Parathyroid adenoma (tissue), 2 donors: ENCODE results near the gene RTN4.
A peak's percentile ranks its signal among the peaks of the same experiment; 100 is the strongest.

ENCODE experiments used
- H2AFZ ChIP-seq: fragments of 300-600 bp; sonication (generic); one replicate; pipeline ENCODE4 v1.7.0; 2017; ENCODE audit warnings: antibody characterized with exemption, mild to moderate bottlenecking
- H3K27ac ChIP-seq: fragments of 300-600 bp; sonication (generic); one replicate; pipeline ENCODE4 v1.7.0; 2017
- H3K27me3 ChIP-seq: fragments of 300-600 bp; sonication (generic); one replicate; pipeline ENCODE4 v1.7.0; 2017; ENCODE audit warnings: low read length; ENCODE audit not compliant: control insufficient read depth, insufficient read depth
- H3K36me3 ChIP-seq: fragments of 300-600 bp; sonication (generic); one replicate; pipeline ENCODE4 v1.7.0; 2017; ENCODE audit warnings: low read length; ENCODE audit not compliant: control insufficient read depth, insufficient read depth
- H3K4me1 ChIP-seq: fragments of 300-600 bp; sonication (generic); one replicate; pipeline ENCODE4 v1.7.0; 2017; ENCODE audit warnings: control low read depth
- H3K4me2 ChIP-seq: fragments of 300-600 bp; sonication (generic); one replicate; pipeline ENCODE4 v1.7.0; 2017; ENCODE audit warnings: low read length
- H3K4me3 ChIP-seq: fragments of 300-600 bp; sonication (generic); one replicate; pipeline ENCODE4 v1.7.0; 2017; ENCODE audit warnings: low read depth, low read length
- H3K79me2 ChIP-seq: fragments of 300-600 bp; sonication (generic); one replicate; pipeline ENCODE4 v1.7.0; 2017; ENCODE audit warnings: control low read depth
- H3K9ac ChIP-seq: fragments of 300-600 bp; sonication (generic); one replicate; pipeline ENCODE4 v1.7.0; 2017; ENCODE audit warnings: mild to moderate bottlenecking
- H3K9me3 ChIP-seq: fragments of 300-600 bp; sonication (generic); one replicate; pipeline ENCODE4 v1.7.0; 2017; ENCODE audit warnings: low read length; ENCODE audit not compliant: control insufficient read depth
- TF ChIP-seq, protein P1 (sequence below): fragments of 300-600 bp; sonication (generic); IDR thresholded peaks from one replicate; pipeline ENCODE4 v1.7.0; 2017; ENCODE audit warnings: antibody characterized with exemption, mild to moderate bottlenecking
- donor health status: primary hyperparathyroidism.

RTN4 gene

DNA sequence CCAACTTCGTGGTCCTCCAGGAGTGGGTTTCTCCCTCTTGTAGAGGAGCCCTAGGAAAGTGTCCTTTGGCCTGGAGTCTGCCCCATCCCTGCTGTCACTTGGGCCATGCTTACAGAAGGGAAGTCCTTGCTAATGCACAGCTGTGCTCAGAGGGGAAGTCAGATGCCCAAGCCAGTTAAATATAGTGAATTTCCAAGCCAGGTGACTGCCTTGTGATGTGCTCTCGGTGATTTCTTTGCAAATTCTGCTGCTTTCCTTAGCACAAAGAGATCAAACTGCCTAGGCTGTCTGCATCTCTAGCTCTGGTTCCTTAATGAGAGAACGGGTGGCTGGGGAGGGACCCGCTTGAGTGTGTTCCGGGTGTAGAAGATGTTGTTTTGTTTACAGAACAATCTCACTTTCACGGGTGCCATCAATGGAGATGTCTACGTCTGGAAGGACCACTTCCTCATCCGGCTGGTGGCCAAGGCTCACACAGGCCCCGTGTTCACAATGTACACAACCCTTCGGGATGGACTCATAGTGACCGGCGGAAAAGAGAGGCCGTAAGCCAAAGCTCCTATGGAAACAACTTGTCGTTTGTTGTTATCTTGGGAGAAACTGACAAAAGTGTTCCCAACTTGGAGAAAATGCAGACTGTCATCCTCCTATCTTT is 91.4 kb downstream of the RTN4 start:
- TF ChIP-seq, protein P1, sequence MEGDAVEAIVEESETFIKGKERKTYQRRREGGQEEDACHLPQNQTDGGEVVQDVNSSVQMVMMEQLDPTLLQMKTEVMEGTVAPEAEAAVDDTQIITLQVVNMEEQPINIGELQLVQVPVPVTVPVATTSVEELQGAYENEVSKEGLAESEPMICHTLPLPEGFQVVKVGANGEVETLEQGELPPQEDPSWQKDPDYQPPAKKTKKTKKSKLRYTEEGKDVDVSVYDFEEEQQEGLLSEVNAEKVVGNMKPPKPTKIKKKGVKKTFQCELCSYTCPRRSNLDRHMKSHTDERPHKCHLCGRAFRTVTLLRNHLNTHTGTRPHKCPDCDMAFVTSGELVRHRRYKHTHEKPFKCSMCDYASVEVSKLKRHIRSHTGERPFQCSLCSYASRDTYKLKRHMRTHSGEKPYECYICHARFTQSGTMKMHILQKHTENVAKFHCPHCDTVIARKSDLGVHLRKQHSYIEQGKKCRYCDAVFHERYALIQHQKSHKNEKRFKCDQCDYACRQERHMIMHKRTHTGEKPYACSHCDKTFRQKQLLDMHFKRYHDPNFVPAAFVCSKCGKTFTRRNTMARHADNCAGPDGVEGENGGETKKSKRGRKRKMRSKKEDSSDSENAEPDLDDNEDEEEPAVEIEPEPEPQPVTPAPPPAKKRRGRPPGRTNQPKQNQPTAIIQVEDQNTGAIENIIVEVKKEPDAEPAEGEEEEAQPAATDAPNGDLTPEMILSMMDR = no peak
- H3K9ac ChIP-seq = no peak overlapping the region

DNA sequence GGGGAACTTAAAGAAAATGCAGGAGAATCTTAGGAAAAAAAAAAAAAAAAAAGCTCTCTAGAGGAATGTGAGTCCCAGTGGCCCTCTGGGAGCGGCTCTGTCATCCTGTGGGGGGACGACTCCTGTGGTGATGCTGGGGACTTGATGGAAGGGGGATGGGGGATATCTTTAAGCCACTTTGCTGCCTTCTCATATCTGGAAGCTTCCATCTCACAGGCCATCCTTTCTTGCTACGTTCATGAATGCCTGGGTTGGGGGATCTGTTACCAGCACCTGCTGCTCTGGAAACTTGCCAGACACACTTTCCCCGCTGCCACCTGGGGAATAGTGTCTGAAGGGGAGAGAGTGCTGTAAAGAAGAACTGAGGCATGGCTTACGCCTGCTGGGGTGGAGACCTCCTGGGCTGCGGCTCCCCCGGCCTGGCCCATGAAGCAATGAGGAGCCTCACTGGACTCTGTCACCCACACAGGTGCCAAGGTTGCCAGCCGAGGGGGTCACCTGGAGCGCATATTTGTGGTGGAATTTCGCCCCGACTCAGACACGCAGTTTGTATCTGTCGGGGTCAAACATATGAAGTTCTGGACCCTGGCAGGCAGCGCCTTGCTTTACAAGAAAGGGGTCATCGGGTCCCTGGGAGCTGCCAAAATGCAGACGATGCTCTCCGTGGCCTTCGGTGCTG is 92.8 kb downstream of the RTN4 start:
- TF ChIP-seq, protein P1 = no peak
- Histone ChIP-seq H3K4me3 (no peak overlapping the region), H3K9ac (no peak overlapping the region), H3K27me3 (no peaks in the 10 kb centered on the region), H3K4me1 (no peaks in the 10 kb centered on the region), H3K36me3 (no peaks in the 10 kb centered on the region), H3K79me2 (no peaks in the 10 kb centered on the region), H3K27ac (no peak overlapping the region), H3K4me2 (no peak overlapping the region), H2AFZ (no peak overlapping the region), H3K9me3 (no peaks in the 10 kb centered on the region)

More for the DNA sequence above, 91.4 kb downstream of the RTN4 start:
- Histone ChIP-seq H3K36me3 (no peaks in the 10 kb centered on the region), H3K4me2 (no peak overlapping the region), H3K4me3 (no peak overlapping the region), H3K27ac (no peak overlapping the region), H3K9me3 (no peaks in the 10 kb centered on the region), H3K27me3 (no peaks in the 10 kb centered on the region), H2AFZ (no peak overlapping the region), H3K4me1 (no peaks in the 10 kb centered on the region), H3K79me2 (no peaks in the 10 kb centered on the region)

DNA sequence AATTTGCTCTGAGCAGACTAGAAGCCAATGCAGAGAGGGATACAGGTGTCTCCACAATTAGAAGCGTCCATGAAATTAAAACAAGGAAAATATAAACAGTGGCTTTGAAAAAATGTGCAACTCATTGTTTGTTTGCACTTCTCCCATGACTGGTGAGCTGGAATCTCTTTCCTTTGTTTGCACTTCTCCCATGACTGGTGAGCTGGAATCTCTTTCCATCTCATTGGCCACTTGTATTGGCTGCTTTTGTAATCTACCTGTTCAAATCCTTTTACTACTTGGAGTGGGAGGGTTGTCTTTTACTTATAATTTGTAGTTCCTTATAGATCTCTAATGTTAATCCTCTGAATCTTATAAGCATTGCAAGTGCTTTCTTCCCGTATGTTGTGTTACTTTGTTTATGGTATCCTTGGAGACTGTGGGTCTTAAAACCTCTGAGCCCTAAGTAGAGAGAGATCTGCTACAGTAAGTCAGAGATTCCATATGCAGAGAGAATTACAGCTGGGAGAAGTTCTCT is 94.1 kb downstream of the RTN4 start:
- Histone ChIP-seq H3K36me3 (no peaks in the 10 kb centered on the region), H3K4me1 (no peaks in the 10 kb centered on the region), H3K4me2 (peak overlapping the region; percentile 13), H3K79me2 (no peaks in the 10 kb centered on the region), H3K4me3 (no peak overlapping the region), H3K9ac (no peak overlapping the region), H2AFZ (no peak overlapping the region), H3K27ac (no peak overlapping the region), H3K27me3 (no peaks in the 10 kb centered on the region), H3K9me3 (no peaks in the 10 kb centered on the region)
- TF ChIP-seq, protein P1 = no peak

DNA sequence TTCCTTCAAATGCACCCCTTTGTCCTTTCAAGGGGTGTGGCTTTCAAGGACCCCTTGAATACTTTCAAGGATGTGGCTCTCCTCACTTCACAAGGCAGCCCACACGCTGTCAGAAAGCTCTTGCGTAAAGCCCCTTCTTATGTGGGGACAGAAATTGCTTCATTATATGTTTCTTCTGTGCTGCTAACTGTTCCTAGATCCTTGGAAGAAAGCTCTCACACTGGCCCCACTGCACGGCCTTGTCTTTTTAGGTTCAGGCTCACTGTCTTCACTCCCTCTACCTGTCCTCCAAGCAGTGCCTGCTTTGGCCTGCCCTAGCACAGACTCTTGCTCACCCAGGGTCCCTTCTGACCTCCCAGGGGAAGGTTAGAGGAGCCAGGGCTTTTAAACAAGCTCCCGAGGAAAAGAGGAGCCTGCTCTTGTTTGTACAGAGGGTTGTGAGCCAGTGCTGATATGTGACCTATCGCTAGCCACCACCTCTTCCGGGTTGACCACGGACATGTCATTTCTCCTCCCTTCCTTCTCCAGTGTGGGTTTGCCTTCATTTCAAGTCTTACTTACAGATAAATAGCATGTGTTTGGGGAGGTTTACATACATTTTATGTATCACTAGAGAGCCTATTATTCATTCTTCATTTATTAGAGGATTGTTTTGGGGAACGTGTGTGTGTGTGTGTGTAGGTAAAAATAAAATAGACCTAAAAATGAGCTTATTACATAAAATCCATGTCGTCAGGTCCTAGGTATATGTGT is 94.7 kb downstream of the RTN4 start:
- H3K9ac ChIP-seq = no peak overlapping the region
- no peaks in the 10 kb centered on the region for H3K4me1 ChIP-seq
- TF ChIP-seq, protein P1 = no peak
- no peaks in the 10 kb centered on the region for H3K27me3 ChIP-seq
- H3K4me2 ChIP-seq = peak overlapping the region; percentile 13
- H3K36me3 ChIP-seq = no peaks in the 10 kb centered on the region
- H2AFZ ChIP-seq = no peak overlapping the region
- H3K4me3 ChIP-seq = no peak overlapping the region
- no peaks in the 10 kb centered on the region for H3K79me2 ChIP-seq
- no peak overlapping the region for H3K27ac ChIP-seq
- no peaks in the 10 kb centered on the region for H3K9me3 ChIP-seq
